HT1080 (cell line): ENCODE measurements around the gene PNMA6A. TPM values are rescaled to one million over a fixed set of nuclear protein-coding genes. Genes with fewer than 3 reads are reported as not detected.
"Not testable (repeated sequence)": the region's sequence is repeated elsewhere in the genome, so short reads cannot be mapped to it uniquely, and the experiment has no call there.

Experiments used
- DNase-seq: peaks from one replicate; pipeline ENCODE4 v3.0.0-alpha.2; 2015; ENCODE audit warnings: low read depth
- small RNA-seq: library from RNA; depleted of rRNA; stranded (forward); fragments of <200 nt; gene quantifications from one replicate; pipeline ENCODE3, GENCODE V24; 2014
- total RNA-seq: library from RNA; depleted of rRNA; stranded (reverse); fragments of >200 nt; shearing (Covaris generic); gene quantifications from 2 replicates; pipeline ENCODE4 v1.2.3, GENCODE V29; 2014; rRNA removed

Gene PNMA6A
- total RNA-seq, 1 experiment from 2014 or later = 0.26 TPM

GRCh38 chrX:153074935-153075334 lies 2.7 kb downstream of the PNMA6A start:
- DNase-seq = no peak

DNA sequence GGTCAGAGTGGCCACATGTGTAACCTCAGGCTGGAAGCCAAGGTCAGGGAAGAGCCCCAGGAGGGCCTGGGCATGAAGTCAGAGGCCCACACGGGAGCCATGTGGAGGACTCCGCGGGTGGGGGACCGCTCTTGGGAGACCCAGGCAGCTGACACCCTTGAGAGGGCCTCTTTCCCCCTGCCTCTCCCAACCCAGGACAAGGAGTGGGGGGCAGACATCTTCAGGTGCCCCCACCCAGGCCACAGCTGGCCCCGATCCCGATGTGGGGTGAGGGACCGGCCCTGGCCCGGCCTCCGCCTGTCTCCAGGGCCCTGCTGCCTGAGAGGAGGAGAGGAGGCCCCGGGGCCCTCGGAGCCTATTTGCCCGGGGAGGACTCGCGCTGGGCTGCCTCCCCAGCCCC lies 3.1 kb downstream of the PNMA6A start:
- no peak for DNase-seq

DNA sequence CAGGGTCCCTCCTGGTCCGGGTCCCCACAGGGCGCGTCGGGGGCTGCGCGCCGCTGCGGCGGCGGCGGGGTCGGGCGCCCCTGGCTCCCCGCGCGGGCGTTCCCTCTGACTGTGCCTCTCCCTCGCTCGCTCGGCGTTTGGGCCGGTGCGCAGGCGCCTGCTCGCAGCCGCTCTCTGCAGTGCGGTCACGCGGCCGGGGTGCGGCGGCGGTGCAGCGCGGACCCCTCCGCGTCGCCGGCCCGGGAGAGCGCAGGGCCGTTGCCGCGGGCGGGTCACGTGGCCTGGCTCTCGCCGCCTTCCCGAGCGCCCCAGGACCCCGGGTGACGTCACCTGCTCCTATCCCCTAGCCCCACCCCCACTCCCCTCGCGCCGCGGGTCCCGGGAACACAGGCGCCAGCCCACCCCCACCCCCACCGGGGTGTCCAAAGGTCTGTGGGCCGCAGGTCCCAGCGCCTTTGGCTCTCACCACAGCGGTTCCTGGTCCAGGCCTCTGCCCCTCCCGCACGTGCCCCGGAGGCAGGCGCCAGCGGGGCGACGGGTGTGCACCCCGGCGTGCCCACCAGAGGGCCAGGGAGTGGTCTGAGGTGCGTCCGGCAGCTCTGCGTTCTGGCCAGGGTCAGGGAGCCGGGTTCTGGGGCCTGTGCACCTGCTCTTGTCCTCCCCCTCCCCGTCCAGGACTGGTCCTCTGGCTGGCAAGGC lies 5.3 kb downstream of the PNMA6A start:
- DNase-seq = not testable (repeated sequence)

GRCh38 chrX:153083238-153083923 lies 11.1 kb downstream of the PNMA6A start:
- not testable (repeated sequence) for DNase-seq

DNA sequence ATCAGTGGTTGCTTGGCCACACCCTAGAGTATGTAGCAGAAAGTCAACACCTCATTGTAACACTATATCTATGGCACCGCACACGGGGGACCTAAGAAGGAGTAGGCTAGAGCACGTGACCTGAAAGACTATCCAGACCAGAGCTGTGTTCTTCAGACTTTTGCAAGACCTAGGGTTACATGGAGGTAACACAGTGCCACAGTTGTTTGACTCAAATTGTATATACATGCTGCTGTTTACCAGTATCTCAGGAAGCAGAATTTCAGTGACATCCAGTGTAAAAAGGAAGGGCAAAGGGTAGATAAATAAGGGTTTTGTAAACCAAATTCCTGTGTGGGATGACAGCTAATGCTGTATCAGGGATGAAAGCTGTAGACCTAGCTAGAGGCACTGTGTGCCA lies 30.2 kb downstream of the PNMA6A start:
- no peak for DNase-seq

GRCh38 chrX:153104959-153105358 lies 32.7 kb downstream of the PNMA6A start:
- DNase-seq = not testable (repeated sequence)

- DNase-seq = not testable (repeated sequence)
Observed at GRCh38 chrX:153106092-153106801, 34.0 kb downstream of the PNMA6A start.

DNA sequence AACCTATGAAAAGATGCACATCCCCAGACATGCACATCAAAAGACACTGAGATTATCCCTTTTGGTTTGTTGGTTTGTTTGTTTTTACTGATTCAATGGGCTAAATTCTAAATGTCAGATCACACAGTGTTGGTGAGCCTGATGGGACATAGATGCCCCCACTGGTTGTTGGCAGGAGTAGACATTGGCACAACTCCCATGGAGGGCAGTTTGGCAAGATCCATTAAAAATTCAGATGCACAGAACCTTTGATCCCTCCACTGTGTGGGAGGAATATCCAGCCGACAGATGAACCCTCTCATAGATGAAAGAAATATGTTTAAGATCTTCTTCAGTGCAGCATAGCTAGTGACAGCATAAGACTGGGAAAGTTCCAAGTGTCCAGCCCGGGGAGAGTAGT lies 38.5 kb downstream of the PNMA6A start:
- DNase-seq = not testable (repeated sequence)

DNA sequence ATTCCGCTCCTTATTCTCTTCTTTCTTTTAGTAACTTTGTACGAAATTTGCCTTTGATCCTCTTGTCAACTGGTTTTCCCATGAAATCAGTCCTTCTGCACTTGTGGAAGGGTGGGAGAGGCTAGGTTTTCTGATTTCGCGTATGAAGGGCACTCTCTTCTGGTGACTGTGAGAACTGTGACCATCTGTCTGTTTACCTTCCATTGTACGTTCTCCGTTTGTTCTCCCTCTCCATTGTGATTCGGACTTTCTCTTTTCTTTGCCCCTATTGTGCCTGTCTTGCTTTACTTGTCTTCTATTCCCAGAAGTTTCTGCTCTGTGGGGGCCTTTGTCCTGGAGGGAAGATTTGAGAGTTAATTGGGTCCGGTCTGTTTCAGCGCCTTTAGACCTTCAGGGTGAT lies 41.6 kb downstream of the PNMA6A start:
- DNase-seq = not testable (repeated sequence)

- not testable (repeated sequence) for DNase-seq
Observed at GRCh38 chrX:153117754-153118153, 45.5 kb downstream of the PNMA6A start.

- DNase-seq = not testable (repeated sequence)
Observed at GRCh38 chrX:153120230-153120629, 48.0 kb downstream of the PNMA6A start.

DNA sequence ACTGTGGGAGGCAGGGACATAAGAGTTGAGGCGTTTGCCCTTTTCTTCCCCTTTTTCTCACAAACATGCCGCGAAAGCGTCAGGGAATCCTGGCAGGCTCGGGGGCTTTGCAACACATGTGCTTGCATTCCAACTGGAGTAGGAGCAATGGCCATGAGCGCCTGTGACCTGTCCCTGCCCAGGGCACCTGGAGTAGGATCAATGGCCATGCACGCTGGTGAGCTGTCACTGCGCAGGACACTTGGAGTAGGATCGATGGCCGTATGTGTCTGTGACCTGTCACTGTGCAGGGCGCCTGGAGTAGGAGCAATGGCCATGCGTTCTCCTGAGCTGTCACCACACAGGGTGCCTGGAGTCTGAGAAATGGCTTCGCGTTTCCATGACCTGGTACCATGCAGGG lies 51.2 kb downstream of the PNMA6A start:
- not testable (repeated sequence) for DNase-seq

Small RNA genes within 50 kb of the gene (small RNA-seq; reads per million reads assigned to genes)
- not detected for gene AC243428.1

Other genes with a start within 250 kb of the PNMA6A start
- 19.4 and 21.0 TPM in 2 replicates for gene CETN2, start 241.7 kb upstream of the PNMA6A start, total RNA-seq
- 36.7 and 43.2 TPM in 2 replicates for gene NSDHL, start 241.4 kb upstream of the PNMA6A start, total RNA-seq
- 12.2 and 16.2 TPM in 2 replicates for gene ZNF185, start 174.4 kb upstream of the PNMA6A start, total RNA-seq
- gene PNMA5, start 78.3 kb upstream of the PNMA6A start, total RNA-seq = not detected in 2 replicates
- 0.03 and 0.07 TPM in 2 replicates for gene PNMA3, start 16.0 kb upstream of the PNMA6A start, total RNA-seq
- 14.1 and 15.2 TPM in 2 replicates for gene MAGEA1, start 106.8 kb downstream of the PNMA6A start, total RNA-seq
- not detected in 2 replicates for gene PNMA6F, start 249.3 kb downstream of the PNMA6A start, total RNA-seq